H9 (cell line): Measurements from ENCODE around the gene DIS3L2. TPM values are rescaled to one million over a fixed set of nuclear protein-coding genes. Genes with fewer than 3 reads are reported as not detected.

Experiments
- DNase-seq: peaks from one replicate; pipeline ENCODE4 v3.0.0-alpha.2; 2017
- H2AFZ ChIP-seq: one replicate; pipeline ENCODE4 v1.6.1; 2013; ENCODE audit warnings: mild to moderate bottlenecking, low read length, control low read depth, moderate library complexity
- H2AK5ac ChIP-seq: 2 replicates; pipeline ENCODE4 v1.6.1; 2013; ENCODE audit warnings: low read length, control low read depth, mixed read lengths; ENCODE audit not compliant: insufficient read length
- H2BK120ac ChIP-seq: one replicate; pipeline ENCODE4 v1.6.1; 2013; ENCODE audit warnings: low read depth, mild to moderate bottlenecking, low read length, control low read depth, inconsistent platforms; ENCODE audit not compliant: poor library complexity, severe bottlenecking
- H2BK12ac ChIP-seq: 2 replicates; pipeline ENCODE4 v1.6.1; 2013; ENCODE audit warnings: low read length, control low read depth, mixed read lengths, low read depth; ENCODE audit not compliant: insufficient read length
- H2BK15ac ChIP-seq: 2 replicates; pipeline ENCODE4 v1.6.1; 2013; ENCODE audit warnings: low read depth, low read length, control low read depth
- H2BK20ac ChIP-seq: one replicate; pipeline ENCODE4 v1.6.1; 2013; ENCODE audit warnings: low read depth, mild to moderate bottlenecking, low read length, control low read depth, inconsistent platforms; ENCODE audit not compliant: poor library complexity, severe bottlenecking
- H2BK5ac ChIP-seq: 2 replicates; pipeline ENCODE4 v1.6.1; 2013; ENCODE audit warnings: low read length, control low read depth, mixed read lengths; ENCODE audit not compliant: insufficient read length
- H3K14ac ChIP-seq: 2 replicates; pipeline ENCODE4 v1.6.1; 2013; ENCODE audit warnings: low read length, control low read depth; ENCODE audit not compliant: insufficient read depth
- H3K18ac ChIP-seq: 2 replicates; pipeline ENCODE4 v1.6.1; 2013; ENCODE audit warnings: low read depth, mild to moderate bottlenecking, mixed read lengths, low read length, control low read depth; ENCODE audit not compliant: insufficient read length
- H3K23ac ChIP-seq: 2 replicates; pipeline ENCODE4 v1.6.1; 2013; ENCODE audit warnings: low read length, control low read depth, mixed read lengths, low read depth; ENCODE audit not compliant: insufficient read length
- H3K23me2 ChIP-seq: 2 replicates; pipeline ENCODE4 v1.6.1; 2013; ENCODE audit warnings: low read depth, mild to moderate bottlenecking, mixed read lengths, low read length, control low read depth; ENCODE audit not compliant: insufficient read length, poor library complexity, severe bottlenecking
- H3K27ac ChIP-seq: 2 replicates; pipeline ENCODE4 v1.5.1; 2013; ENCODE audit warnings: low read length, control low read depth, mixed read lengths, low read depth; ENCODE audit not compliant: insufficient read length
- H3K27me3 ChIP-seq: 2 replicates; pipeline ENCODE4 v1.6.1; 2013; ENCODE audit warnings: low read length, control low read depth, inconsistent platforms; ENCODE audit not compliant: insufficient read depth
- H3K4ac ChIP-seq: 2 replicates; pipeline ENCODE4 v1.6.1; 2013; ENCODE audit warnings: low read depth, mild to moderate bottlenecking, control low read depth, inconsistent platforms, low read length, moderate library complexity
- H3K4me1 ChIP-seq: 2 replicates; pipeline ENCODE4 v1.6.1; 2013; ENCODE audit warnings: low read length, control low read depth, inconsistent platforms; ENCODE audit not compliant: insufficient read depth
- H3K4me2 ChIP-seq: 2 replicates; pipeline ENCODE4 v1.6.1; 2013; ENCODE audit warnings: low read length, control low read depth, mixed read lengths; ENCODE audit not compliant: insufficient read length, insufficient read depth
- H3K56ac ChIP-seq: 2 replicates; pipeline ENCODE4 v1.6.1; 2013; ENCODE audit warnings: low read depth, mild to moderate bottlenecking, mixed read lengths, low read length, control low read depth; ENCODE audit not compliant: insufficient read length
- H3K79me1 ChIP-seq: 2 replicates; pipeline ENCODE4 v1.6.1; 2013; ENCODE audit warnings: low read depth, mild to moderate bottlenecking, moderate library complexity, low read length, control low read depth, inconsistent platforms; ENCODE audit not compliant: insufficient read depth, poor library complexity, severe bottlenecking
- H3K79me2 ChIP-seq: 2 replicates; pipeline ENCODE4 v1.6.1; 2013; ENCODE audit warnings: low read length, control low read depth, inconsistent platforms; ENCODE audit not compliant: insufficient read depth
- H3K9ac ChIP-seq: 2 replicates; pipeline ENCODE4 v1.6.1; 2013; ENCODE audit warnings: low read length, control low read depth, mixed read lengths; ENCODE audit not compliant: insufficient read length; ENCODE audit errors: extremely low read depth
- H3K9me3 ChIP-seq: one replicate; pipeline ENCODE4 v1.6.1; 2013; ENCODE audit warnings: low read depth, low read length, inconsistent platforms; ENCODE audit not compliant: control insufficient read depth
- H3T11ph ChIP-seq: one replicate; pipeline ENCODE4 v1.6.1; 2013; ENCODE audit warnings: mild to moderate bottlenecking, low read length, control low read depth, inconsistent platforms
- H4K20me1 ChIP-seq: one replicate; pipeline ENCODE4 v1.6.1; 2013; ENCODE audit not compliant: control insufficient read depth, insufficient read length, insufficient read depth
- H4K5ac ChIP-seq: 2 replicates; pipeline ENCODE4 v1.6.1; 2013; ENCODE audit warnings: low read depth, mild to moderate bottlenecking, mixed read lengths, low read length, control low read depth; ENCODE audit not compliant: insufficient read length
- H4K8ac ChIP-seq: replicated peaks from 2 replicates; pipeline ENCODE4 v1.6.1; 2013; ENCODE audit warnings: low read length, control low read depth, mixed read lengths, low read depth; ENCODE audit not compliant: insufficient read length
- H4K91ac ChIP-seq: 2 replicates; pipeline ENCODE4 v1.6.1; 2013; ENCODE audit warnings: low read depth, mild to moderate bottlenecking, moderate library complexity, mixed read lengths, low read length, control low read depth; ENCODE audit not compliant: insufficient read length
- H3K27ac Mint-ChIP-seq, 3 experiments: 2 replicates in 2 of 3; 3 replicates in 1 of 3; pipeline ENCODE4 v1.8.0; 2020 to 2021; ENCODE audit warnings: mixed read lengths in 3 of 3, mild to moderate bottlenecking in 1 of 3, moderate library complexity in 1 of 3
- H3K27me3 Mint-ChIP-seq: 2 replicates; pipeline ENCODE4 v1.8.0; 2021; ENCODE audit warnings: low read depth, mild to moderate bottlenecking, moderate library complexity, mixed read lengths
- H3K36me3 Mint-ChIP-seq, 3 experiments: 2 replicates in 2 of 3; 3 replicates in 1 of 3; pipeline ENCODE4 v1.8.0; 2020 to 2021; ENCODE audit warnings: low read depth in 3 of 3, mixed read lengths in 3 of 3; ENCODE audit not compliant: insufficient read depth in 1 of 3
- H3K4me1 Mint-ChIP-seq, 2 experiments: 2 replicates each; pipeline ENCODE4 v1.8.0; 2020; ENCODE audit warnings: mixed read lengths in 2 of 2
- H3K4me3 Mint-ChIP-seq, 2 experiments: 2 replicates in 1 of 2; 3 replicates in 1 of 2; pipeline ENCODE4 v1.8.0; 2020 to 2021; ENCODE audit warnings: mild to moderate bottlenecking in 2 of 2, mixed read lengths in 2 of 2, moderate library complexity in 1 of 2
- H3K9me3 Mint-ChIP-seq, 2 experiments: 2 replicates in 1 of 2; 3 replicates in 1 of 2; pipeline ENCODE4 v1.8.0; 2020; ENCODE audit warnings: mild to moderate bottlenecking in 2 of 2, mixed read lengths in 2 of 2, moderate library complexity in 1 of 2
- CTCF ChIP-seq: fragments of 200-600 bp; sonication (generic); conservative IDR thresholded peaks from 3 replicates; pipeline ENCODE4 v1.8.0; 2021; ENCODE audit warnings: antibody characterized with exemption, mild to moderate bottlenecking
- WGBS: extraction: QIAGEN DNeasy Blood & Tissue Kit; methylation state at CpG from one replicate; pipeline ENCODE4 v1.1.7; 2013; ENCODE audit warnings: missing lambda C conversion rate, low lambda C conversion rate, mixed read lengths; ENCODE audit not compliant: insufficient read length; ENCODE audit errors: extremely low coverage; 5-methylcytosine and 5-hydroxymethylcytosine counted together
- total RNA-seq: library from RNA; stranded (reverse); gene quantifications from 2 replicates; pipeline ENCODE4 v1.2.1, GENCODE V29; 2021

DIS3L2 gene
- total RNA-seq, 1 experiment from 2014 or later: 28.1 TPM

DNA sequence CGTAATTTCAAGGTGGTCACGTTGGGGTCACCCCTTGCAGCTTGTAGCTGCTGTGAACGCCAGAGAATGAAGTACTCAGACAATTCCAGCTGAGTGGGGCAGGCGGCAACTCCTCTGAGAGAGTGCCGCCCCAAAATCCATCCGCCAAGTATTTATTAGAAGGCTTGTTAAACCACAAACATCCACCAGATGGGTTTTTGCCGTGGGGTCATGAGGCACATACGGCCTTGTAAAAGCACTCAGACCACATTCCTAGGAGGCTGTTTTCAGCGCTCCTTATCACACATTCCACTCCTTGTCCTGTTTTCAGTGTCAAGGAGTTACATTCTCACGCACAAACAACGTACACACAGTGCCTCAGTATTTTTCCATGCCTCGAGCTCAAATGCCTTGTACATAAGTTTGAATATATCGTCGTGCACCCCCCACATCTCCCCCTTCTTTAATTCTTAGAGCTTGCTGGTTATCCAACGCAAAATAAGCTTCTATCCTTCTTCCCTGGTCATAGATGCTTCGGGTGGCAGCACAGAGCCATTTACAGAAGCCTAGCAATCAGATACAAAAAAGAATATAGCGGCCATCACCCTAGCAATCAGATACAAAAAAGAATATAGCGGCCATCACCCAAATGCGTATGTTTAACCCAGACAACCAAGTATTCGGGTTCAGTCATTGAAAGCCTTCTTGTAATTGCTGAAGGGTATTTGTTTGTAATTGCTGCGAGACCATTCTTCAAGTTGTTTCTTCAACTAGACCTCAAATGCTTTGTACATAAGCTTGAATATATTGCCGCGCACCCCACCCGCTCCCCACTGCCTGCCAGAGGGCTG, 424.4 kb downstream of the DIS3L2 start:
- peak overlapping the region; percentile 64 to 78 for H3K4me3 Mint-ChIP-seq
- H3K27ac Mint-ChIP-seq: no peak overlapping the region

More for the DNA sequence above, 424.4 kb downstream of the DIS3L2 start:
- Histone ChIP-seq H3K27me3 (peaks cover 38% of the 10 kb centered on the region; the same call in 1 of the 2 replicates), H2BK120ac (no peak overlapping the region), H3K14ac (no peak overlapping the region), H4K8ac (no peak overlapping the region), H3K23me2 (peaks cover 23% of the 10 kb centered on the region), H2BK12ac (no peak overlapping the region), H3K27ac (no peak overlapping the region), H4K91ac (no peak overlapping the region), H2AK5ac (no peak overlapping the region), H3K56ac (no peak overlapping the region), H3K4ac (no peak overlapping the region), H3K4me1 (no peaks in the 10 kb centered on the region), H4K5ac (no peak overlapping the region), H4K20me1 (no peaks in the 10 kb centered on the region), H2BK15ac (no peak overlapping the region), H3K9me3 (no peaks in the 10 kb centered on the region), H3K9ac (no peak overlapping the region), H3K23ac (no peak overlapping the region), H2BK5ac (no peak overlapping the region), H3K79me1 (no peaks in the 10 kb centered on the region), H3K18ac (no peak overlapping the region), H2AFZ (no peak overlapping the region), H3T11ph (no peak overlapping the region), H3K79me2 (no peaks in the 10 kb centered on the region), H3K4me2 (peak overlapping the region; percentile 71), H2BK20ac (no peak overlapping the region)
- H3K27me3 Mint-ChIP-seq: peaks cover 91% of the 10 kb centered on the region
- no peak; the same call in 2 of the 3 replicates for TF ChIP-seq CTCF
- H3K4me1 Mint-ChIP-seq: peaks cover 34 to 44% of the 10 kb centered on the region in 2 experiments
- peaks cover 1 to 32% (median 3%) of the 10 kb centered on the region in 3 experiments; a peak in 5 of 7 replicates for H3K36me3 Mint-ChIP-seq
- no peak for DNase-seq
- H3K9me3 Mint-ChIP-seq: peaks cover 0 to 2% of the 10 kb centered on the region in 2 experiments; a peak in 2 of 5 replicates
- WGBS: no CpG with 5 or more reads among the region's 24 CpGs
